A549 (cell line): ENCODE data around the gene ULK4.

Experiments
- CTCF ChIP-seq: fragments of >200 bp; sonication (Bioruptor Twin); formaldehyde crosslinking; IDR thresholded peaks from 3 replicates; pipeline ENCODE4 v1.5.1; 2016
- E2F6 ChIP-seq: IDR thresholded peaks from 2 replicates; pipeline ENCODE4 v1.6.1; 2012; ENCODE audit warnings: low read depth, borderline replicate concordance
- EP300 ChIP-seq, 2 experiments: fragments of >200 bp; sonication (Bioruptor Twin); formaldehyde crosslinking; IDR thresholded peaks; 2 replicates in 1 of 2; 3 replicates in 1 of 2; pipeline ENCODE4 v1.6.1; 2016 to 2017
- JUN ChIP-seq, 2 experiments: fragments of >200 bp; sonication (Bioruptor Twin); formaldehyde crosslinking; IDR thresholded peaks; 2 replicates in 1 of 2; 3 replicates in 1 of 2; pipeline ENCODE4 v1.6.1; 2016 to 2017
- KDM1A ChIP-seq: fragments of 200-600 bp; sonication (generic); IDR thresholded peaks from 2 replicates; pipeline ENCODE4 v1.6.1; 2016; ENCODE audit warnings: low read depth, mild to moderate bottlenecking
- POLR2A ChIP-seq: IDR thresholded peaks from 2 replicates; pipeline ENCODE4 v1.6.1; 2012; ENCODE audit warnings: mild to moderate bottlenecking, low read length

GRCh38 chr3:42002790-42003189, 40.9 kb upstream of the ULK4 start:
- TF ChIP-seq KDM1A, result no peak
- no peak for TF ChIP-seq POLR2A
- TF ChIP-seq EP300 (IDR thresholded peaks at IDR 0.05), result no peak
- TF ChIP-seq JUN (IDR thresholded peaks at IDR 0.05), result no peak
- TF ChIP-seq CTCF, result no peak
- no peak for TF ChIP-seq E2F6
